GM18498 (cell line): Measurements from ENCODE around the gene DAD1.
A peak's percentile ranks its signal among the peaks of the same experiment; 100 is the strongest.

Experiments used
- ATAC-seq: cut with Tn5 transposase; IDR thresholded peaks from one replicate; pipeline ENCODE4 v1.9.1; 2021; ENCODE audit warnings: mild to moderate bottlenecking, moderate library complexity; ENCODE audit not compliant: unreplicated experiment

DAD1 gene

DNA sequence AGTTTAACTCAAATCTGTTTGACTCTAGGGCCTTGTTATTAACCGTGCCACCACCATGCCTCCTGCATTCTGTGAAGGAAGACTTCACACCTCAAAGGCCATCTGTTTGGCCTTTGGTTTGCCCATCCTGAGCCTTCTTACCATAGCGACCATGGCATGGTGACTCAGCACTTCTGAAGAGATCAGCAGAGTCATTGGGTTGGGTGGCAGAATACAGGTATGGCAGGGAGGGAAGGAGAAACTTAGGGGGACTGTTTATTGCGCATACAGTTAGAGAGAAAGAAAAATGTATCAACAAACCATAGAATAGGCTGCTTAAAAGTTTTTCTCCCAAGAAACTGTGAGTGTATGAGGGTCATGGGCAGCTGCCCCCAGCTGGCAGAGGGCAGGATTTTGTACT lies 49.2 kb downstream of the DAD1 start:
- ATAC-seq, result no peak

DNA sequence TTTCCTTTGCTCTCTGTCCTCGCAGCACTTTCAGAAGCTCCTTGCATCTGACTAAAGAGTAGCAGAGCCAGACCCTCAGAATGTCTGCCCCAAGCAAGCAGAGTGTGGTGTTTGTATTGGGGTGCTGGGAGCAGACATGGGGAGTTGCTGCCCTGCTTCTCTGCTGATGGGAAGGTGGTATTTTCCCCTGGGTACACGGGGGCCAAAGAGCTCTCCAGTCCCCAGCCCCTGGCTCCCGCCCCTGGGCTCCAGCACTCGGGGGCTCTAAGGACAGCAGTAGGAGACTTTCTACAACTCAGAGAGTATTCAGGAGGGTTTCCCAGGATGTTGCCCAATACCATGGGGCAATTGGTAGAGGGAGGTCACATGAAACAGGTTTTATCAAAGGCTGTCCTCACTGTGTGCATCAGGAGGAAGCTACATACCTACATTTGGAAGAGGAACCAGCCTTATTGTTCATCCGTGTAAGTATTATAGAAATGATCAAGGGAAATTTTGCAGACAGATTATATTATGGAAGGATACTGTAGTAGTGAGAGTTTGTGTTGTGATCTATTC lies 50.3 kb downstream of the DAD1 start:
- no peak for ATAC-seq

DNA sequence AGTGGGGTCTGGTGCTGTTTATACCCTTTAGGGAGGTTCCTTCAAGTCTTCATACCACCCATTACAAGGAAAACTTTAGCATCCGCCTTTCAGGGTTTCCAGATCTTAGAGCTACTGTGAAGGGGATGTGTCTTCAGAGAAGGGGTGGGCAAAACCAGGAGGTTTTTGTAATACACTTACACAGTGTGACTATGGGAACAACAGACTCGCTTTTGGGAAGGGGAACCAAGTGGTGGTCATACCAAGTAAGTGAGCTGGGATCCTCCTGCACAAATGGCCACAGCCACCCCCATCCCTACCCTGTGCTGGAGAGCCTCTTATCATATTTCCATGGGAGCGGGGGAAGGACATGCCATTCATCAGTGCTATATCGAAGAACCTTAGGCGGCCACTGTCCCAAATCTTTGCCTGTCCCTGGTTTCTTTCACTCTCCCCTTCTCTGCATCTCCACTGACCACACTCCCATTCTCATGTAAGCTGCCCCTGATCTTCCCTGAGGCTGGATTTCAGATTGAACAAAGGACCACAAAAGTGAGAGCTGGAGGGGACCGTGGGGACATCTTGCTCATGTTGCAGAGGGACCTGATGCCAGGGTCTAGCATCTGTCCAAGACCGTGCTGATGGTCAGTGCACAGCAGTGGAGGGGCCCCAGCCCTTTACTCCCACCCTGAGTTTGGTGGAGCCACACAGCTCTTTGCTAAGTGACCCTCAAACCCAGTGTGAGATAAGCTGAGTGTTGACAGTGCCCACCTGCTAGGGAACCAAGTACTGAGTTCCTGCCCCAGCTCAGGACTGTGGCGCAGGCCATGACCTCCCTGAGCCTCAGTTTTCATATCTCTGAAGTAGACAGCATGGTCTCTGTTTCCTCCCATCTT lies 51.4 kb downstream of the DAD1 start:
- ATAC-seq, result no peak

DNA sequence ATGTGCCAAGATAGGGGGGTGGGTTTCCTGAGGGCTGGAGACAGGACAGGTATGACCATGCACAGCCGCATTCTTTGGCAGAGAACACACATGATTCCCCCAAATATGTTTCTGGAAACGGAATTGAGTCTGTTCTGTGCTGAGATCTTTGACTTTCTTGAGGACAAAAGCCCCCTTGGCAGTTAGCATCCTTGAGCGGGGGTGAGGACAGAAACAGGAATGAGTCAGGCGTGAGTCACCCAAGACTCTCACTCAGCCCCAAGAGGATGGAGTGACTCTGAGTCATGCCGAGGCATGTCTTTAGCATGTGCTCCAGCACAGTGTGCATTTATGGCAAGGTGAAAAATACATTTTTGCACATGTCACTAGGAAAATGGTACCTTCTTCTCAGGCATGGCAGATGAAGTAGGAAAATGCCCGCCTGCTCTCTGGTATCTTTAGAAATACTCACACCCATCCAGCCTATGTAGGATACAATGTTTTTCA lies 52.1 kb downstream of the DAD1 start:
- peak; percentile 71 for ATAC-seq

DNA sequence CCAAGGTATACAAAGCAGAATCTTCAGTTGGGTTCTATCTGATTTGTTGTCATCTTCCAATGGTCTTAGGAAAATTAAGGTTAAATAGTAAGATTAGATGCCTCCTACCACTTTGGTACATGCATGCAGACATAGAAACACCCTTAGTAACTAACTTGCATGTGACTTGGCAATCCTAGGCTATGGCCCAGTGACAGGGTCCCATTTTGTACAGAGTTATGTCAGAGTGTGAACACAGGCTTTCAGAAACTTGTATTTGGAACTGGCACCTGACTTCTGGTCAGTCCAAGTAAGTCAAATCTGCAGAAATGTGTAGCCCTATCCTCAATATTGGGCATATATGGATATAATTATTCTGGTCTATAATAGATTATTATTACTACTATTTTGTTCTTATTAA lies 53.1 kb downstream of the DAD1 start:
- no peak for ATAC-seq

DNA sequence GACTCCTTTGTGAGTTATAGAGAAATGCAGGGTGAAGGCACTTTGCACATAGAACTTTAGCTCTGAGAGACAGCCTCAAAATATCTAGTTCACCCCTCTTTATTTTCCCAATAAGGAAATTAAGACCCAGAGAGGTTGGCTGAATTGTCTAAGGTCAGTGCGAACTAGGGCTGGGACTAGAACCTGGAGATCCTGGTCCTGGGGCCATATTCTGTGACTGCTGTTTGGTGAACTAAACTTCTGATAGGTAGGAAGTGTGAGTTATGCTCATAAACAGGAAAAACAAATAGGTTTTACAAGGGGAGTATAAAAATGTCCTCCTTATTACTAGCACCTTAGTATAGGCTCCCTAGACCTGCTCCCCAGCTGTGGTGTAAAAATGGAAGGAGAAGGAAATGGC lies 53.9 kb downstream of the DAD1 start:
- no peak for ATAC-seq

DNA sequence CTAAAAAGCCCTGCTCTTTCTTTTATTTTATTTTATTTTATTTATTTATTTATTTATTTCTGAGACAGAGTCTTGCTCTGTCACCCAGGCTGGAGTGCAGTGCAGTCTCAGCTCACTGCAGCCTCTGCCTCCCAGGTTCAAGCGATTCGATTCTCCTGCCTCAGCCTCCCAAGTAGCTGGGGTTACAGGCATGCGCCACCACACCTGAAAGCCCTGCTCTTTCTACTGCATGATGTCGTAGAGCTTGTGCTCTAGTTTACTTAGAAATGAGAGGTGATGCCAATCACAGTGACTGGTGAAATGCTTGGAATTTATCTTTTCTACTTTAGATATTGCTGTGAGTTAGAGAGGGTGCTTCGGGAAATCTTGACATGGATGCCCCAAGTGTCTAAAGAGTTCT lies 54.5 kb downstream of the DAD1 start:
- no peak for ATAC-seq

DNA sequence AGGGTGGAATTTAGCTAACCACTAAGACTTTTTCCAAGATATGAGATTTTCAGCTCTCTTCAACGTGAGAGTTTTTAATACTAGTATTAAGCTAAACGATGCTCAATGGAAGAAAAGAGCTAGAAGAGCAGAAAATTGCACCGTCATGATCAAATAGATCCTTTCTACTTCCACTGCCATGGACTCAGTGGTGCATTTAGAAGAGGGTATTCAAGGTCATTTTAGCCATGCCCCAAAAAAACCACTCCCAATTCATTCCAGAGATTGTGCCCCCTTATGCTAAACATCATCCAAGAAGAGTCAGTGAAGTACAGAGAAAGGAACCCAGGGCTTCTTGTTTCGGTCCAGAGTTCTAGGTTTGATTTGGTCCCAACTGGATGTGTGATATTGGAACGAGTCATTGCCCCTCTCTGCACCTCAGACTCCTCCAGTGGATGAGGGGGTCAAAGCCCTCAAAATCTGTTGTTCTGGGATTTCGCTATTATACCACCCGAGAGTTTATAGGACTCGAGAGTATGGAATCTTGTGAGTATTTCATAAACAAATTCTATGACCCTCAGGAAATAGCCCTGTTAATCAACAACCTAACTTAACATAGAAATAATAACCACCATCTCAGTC lies 55.2 kb downstream of the DAD1 start:
- ATAC-seq, result no peak

DNA sequence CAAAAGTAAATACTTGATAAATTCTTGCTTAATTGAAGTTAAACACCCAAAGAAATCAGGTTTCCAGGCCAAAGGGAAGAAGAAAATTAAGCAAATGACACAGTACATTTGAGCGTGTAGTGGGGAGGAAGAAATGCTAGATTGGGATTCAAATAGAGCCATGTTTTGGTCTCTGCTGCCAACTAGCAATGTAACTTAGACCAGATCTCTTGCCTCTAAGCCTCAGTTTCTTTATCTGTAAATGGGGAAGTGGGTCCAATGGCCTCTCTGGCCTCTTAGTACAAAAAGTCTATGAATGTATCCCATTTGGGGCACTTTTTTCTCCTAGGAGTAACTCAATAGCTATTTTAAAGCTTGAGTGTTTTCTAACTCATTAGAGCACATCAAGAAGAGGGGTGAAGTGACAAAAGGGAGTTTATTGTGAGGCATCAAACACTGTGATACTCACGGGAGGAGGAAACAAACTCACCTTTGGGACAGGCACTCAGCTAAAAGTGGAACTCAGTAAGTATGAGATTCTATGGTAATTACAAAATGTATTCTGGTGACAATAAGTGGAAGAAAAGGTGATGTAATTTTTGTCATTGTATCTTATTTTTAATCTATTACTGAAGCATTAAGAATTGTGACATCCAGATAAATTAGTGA lies 55.8 kb downstream of the DAD1 start:
- ATAC-seq, result no peak

DNA sequence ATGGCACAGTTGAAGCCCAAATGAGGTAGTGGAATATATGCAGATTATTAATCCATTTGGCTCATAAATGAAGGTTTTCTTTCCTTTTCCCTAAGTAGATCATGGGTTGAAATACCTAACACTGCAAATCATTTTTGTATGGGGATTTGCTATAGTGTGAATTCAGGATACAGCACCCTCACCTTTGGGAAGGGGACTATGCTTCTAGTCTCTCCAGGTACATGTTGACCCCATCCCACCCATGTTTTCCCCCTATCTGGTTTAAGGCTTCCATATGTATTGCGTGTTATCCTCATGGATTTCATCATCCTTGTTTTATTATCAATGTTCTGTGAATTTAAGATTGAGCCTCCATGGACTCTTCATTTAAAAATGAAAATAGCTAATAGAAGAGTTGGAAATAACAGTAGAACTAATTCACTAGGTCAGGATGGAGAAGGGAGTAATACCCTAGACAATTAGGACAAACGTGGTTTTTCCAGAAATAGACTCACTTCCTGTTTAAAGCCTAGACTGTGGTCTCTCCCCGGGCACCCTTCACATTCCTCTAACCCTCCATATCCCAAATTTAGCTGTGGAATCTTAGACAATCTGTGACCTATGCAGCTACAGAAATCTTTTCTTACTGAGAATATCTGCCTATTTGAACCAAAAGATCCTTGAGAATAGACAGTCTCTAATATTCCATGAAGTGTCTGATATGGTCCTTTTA lies 56.5 kb downstream of the DAD1 start:
- no peak for ATAC-seq

DNA sequence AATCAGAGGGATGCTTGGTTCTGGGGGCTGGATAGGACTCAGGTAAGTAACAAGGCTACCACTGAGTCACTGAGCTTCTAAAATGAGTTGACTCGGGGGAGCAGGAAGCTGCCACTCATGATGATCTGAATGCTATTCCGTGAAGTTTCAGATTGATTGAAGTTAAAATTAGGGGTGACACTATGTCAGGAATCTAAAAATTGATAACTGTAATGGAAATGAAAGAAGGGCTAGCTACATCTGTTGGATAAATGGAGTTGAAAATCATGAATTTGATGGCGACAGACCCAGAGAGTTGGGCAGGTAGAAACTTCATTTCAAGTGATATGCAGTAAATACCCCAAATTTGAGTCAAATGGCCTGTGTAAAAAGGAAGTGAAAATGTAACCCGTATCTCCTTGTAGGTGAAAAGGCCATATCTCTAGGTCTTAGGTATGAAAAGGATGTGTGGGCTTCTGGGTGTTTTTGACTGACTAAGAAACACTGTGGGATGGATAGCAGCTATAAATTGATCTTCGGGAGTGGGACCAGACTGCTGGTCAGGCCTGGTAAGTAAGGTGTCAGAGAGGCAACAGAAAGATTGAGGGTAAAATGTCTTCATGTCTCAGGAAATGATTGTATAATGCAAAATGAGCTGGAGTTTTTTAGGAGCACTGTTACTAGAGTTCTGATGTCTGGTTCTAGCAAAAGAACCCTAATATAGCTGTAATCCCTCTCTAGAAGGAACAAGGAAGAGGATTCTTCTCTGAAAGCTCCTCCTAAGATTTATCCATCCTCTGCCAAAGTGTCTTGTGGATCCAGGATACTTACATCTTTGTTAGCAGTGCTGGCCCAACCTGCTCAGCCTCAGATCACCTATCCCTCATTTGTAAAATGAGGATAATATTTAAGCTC lies 57.3 kb downstream of the DAD1 start:
- peak; percentile 71 for ATAC-seq

DNA sequence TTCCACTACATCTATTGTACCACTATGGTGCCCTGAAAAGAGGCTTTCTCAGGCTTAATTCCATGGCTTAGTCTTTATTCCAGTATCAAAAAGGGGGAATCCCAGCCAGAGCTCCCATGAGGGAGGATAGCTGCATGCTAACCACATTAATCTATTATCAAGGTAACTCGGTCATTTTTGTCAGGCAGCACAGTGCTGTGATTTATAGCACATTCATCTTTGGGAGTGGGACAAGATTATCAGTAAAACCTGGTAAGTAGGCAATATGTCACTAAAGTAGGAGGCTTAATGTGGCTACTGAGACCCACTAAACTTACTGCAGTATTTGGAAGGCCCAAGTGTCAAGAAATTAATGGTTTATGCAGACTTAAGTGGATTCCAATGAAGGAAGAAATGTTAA lies 58.9 kb downstream of the DAD1 start:
- ATAC-seq, result no peak

DNA sequence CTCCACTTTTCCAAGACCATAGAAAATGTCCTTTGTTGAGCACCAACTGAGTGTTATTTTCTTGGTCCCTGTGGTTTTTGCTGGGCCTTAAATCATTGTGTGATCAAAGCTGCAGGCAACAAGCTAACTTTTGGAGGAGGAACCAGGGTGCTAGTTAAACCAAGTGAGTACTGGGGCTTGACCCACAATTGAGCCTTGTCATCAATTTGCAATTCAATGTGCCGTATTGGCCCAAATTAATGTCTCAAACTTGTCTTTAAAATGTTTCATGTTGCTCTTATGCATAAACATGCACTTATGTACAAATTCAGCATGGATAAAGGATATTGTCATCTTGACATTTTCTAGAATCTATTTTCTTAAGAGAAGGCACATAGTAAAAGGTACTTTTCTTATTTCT lies 62.3 kb downstream of the DAD1 start:
- ATAC-seq, result no peak

DNA sequence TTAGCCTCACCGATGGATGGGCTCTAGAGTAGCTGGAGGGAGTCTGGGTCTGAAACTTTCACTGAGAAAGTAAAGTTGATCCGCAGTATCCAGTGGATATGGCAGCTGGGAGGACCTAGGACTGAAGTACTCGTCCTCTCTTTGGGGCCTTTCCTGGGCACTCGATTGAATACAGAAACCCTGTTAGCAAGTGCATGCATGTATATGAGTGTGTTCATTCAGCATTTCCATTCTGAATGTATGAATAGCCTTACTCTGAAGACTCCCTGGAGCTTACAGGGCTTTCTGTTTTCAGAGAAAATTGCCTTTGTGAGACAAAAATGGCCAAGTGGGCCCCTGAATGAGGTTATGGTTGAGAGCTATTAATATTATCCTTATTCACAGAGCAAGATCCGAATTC lies 62.8 kb downstream of the DAD1 start:
- no peak for ATAC-seq

DNA sequence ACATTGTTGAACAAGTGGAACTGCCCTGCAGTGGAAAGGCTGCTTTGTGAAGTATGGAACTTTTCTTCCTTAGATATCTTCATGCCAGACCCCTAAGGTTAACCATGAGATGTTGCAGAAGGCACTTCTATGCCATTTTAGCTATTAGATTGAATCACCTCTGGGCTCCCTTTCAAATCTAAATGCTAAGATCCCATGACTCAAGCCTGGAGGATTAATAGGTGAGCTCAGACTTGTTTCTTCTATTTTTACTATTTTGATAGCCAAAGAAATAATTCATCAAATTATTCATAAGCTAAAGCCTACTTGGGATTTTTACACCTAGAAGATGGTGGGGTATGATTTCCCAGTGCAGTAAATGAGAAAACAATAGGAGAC lies 64.3 kb downstream of the DAD1 start:
- ATAC-seq, result no peak

DNA sequence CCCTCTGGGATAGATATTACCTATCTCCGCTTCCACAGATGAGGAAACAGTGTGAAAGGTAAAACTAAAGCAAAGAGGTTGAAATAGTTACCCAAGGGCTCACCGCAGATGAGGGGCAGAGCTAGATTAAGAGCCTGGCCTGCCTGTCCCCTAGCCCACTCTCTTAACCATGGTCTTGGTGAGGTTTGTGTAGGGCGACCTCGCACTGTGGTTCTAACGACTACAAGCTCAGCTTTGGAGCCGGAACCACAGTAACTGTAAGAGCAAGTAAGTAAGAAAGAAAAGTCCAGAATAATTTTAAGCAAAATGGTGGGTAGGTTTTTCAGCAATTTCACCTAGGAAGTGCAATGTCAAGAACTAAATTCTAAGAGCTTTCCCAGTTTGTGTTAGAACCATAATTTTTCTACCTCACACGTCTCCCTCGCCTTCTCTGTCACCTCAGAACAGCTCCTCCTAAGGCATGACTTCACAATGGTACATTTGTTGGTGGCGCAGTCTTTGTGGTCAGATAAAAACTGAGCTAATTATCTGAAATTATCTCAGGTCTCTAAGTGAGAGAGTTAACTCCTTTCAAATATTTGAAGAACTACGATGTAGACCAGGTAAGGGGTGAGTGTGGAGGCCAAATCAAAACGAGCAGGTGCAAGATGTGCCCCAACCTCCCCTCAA lies 64.8 kb downstream of the DAD1 start:
- ATAC-seq, result no peak

DNA sequence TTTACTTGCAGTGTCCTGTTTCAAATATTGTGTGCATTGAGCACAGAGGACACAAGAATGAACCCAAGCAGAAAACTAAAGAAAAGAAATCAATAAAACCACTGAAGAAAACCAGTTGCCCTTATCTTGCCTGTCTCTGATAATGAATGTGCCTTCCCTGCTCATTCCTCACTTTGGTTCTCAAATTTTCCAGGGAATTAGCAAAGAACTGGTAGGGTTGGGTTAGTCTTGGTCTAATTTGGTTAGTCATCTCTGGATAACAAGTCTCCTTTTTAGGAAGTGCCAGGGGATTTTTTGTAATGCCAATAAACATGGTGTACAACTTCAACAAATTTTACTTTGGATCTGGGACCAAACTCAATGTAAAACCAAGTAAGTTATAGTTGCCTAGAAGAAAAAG lies 65.7 kb downstream of the DAD1 start:
- ATAC-seq, result no peak

DNA sequence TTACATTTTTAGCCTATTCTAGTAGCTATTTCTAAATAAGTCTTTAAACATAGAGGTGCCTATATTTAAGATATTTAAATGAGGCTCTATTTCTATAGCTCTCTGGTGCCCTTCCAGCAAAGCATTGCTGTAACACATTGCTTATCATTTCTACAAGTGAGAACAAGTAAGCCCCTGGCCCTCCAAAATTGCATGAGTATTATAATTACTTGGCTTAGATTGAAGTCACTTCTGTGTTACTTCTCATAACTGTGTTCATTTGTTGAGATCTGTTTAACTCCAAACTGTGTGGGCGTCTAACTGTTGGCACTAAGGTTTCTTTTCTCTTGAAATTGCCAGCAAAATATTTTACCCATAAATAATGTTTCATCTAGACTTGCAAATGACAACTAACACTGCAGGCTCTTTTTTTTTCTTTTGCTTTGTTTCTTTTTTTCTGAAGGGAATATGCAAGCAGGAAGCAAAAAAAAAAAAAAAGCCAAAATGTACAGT lies 66.5 kb downstream of the DAD1 start:
- ATAC-seq, result no peak
